ENCODE results near the gene CWC25. TPM values are rescaled to one million over a fixed set of nuclear protein-coding genes. Genes with fewer than 3 reads are reported as not detected.

CWC25 gene
- total RNA-seq, 1 donor from 2014 or later, result 25.5 TPM

GRCh38 chr17:38777641-38778250 lies 47.4 kb downstream of the CWC25 start:
- no peaks in the 10 kb centered on the region for H3K27me3 ChIP-seq
- no peak overlapping the region for H3K4me3 ChIP-seq
- H3K9me3 ChIP-seq, result no peaks in the 10 kb centered on the region
- TF ChIP-seq CTCF (IDR thresholded peaks at IDR 0.05) (no peak), POLR2A (IDR thresholded peaks at IDR 0.05) (no peak), POLR2AphosphoS5 (IDR thresholded peaks at IDR 0.05; ENCODE audit: insufficient read depth in 1 of 2, low read depth in 1 of 2) (no peak)
- no peak for DNase-seq (ENCODE audit: extremely low spot score in 2 of 2)
- intact Hi-C loops (cut with DNase I), result no loop called here
- H3K4me1 ChIP-seq, result no peaks in the 10 kb centered on the region
- H3K36me3 ChIP-seq, result peaks cover 0 to 93% of the 10 kb centered on the region in 2 donors
- no peak overlapping the region for H3K27ac ChIP-seq

- Histone ChIP-seq H3K9me3 (no peaks in the 10 kb centered on the region), H3K36me3 (peaks cover 0 to 99% of the 10 kb centered on the region in 2 donors), H3K27ac (no peak overlapping the region), H3K4me3 (no peak overlapping the region), H3K4me1 (no peaks in the 10 kb centered on the region), H3K27me3 (no peaks in the 10 kb centered on the region)
- no peak for DNase-seq (ENCODE audit: extremely low spot score in 2 of 2)
- intact Hi-C loops (cut with DNase I), result no loop called here
- TF ChIP-seq POLR2AphosphoS5 (IDR thresholded peaks at IDR 0.05; ENCODE audit: insufficient read depth in 1 of 2, low read depth in 1 of 2) (no peak), CTCF (IDR thresholded peaks at IDR 0.05) (no peak), POLR2A (IDR thresholded peaks at IDR 0.05) (no peak)
Measured at GRCh38 chr17:38773258-38773657, 51.9 kb downstream of the CWC25 start.

GRCh38 chr17:38768417-38768816 lies 56.7 kb downstream of the CWC25 start:
- Histone ChIP-seq H3K4me1 (no peaks in the 10 kb centered on the region), H3K36me3 (peaks cover 0 to 94% of the 10 kb centered on the region in 2 donors), H3K27me3 (no peaks in the 10 kb centered on the region), H3K4me3 (no peak overlapping the region), H3K9me3 (no peaks in the 10 kb centered on the region), H3K27ac (no peak overlapping the region)
- intact Hi-C loops (cut with DNase I), result no loop called here
- TF ChIP-seq POLR2AphosphoS5 (IDR thresholded peaks at IDR 0.05; ENCODE audit: insufficient read depth in 1 of 2, low read depth in 1 of 2) (no peak), CTCF (IDR thresholded peaks at IDR 0.05) (no peak), POLR2A (IDR thresholded peaks at IDR 0.05) (no peak)
- no peak for DNase-seq (ENCODE audit: extremely low spot score in 2 of 2)

GRCh38 chr17:38766341-38766740 lies 58.8 kb downstream of the CWC25 start:
- H3K4me1 ChIP-seq, result no peaks in the 10 kb centered on the region
- intact Hi-C loops (cut with DNase I), result no loop called here
- no peaks in the 10 kb centered on the region for H3K9me3 ChIP-seq
- no peak overlapping the region for H3K4me3 ChIP-seq
- DNase-seq (ENCODE audit: extremely low spot score in 2 of 2), result no peak
- TF ChIP-seq POLR2AphosphoS5 (IDR thresholded peaks at IDR 0.05; ENCODE audit: insufficient read depth in 1 of 2, low read depth in 1 of 2) (no peak), POLR2A (IDR thresholded peaks at IDR 0.05) (no peak), CTCF (IDR thresholded peaks at IDR 0.05) (no peak)
- peaks cover 0 to 87% of the 10 kb centered on the region in 2 donors for H3K36me3 ChIP-seq
- no peaks in the 10 kb centered on the region for H3K27me3 ChIP-seq
- H3K27ac ChIP-seq, result no peak overlapping the region

GRCh38 chr17:38762231-38762630 lies 62.9 kb downstream of the CWC25 start:
- H3K9me3 ChIP-seq, result no peaks in the 10 kb centered on the region
- H3K27me3 ChIP-seq, result no peaks in the 10 kb centered on the region
- no peak for DNase-seq (ENCODE audit: extremely low spot score in 2 of 2)
- intact Hi-C loops (cut with DNase I), result no loop called here
- H3K4me1 ChIP-seq, result no peaks in the 10 kb centered on the region
- H3K27ac ChIP-seq, result no peak overlapping the region
- no peak overlapping the region for H3K4me3 ChIP-seq
- H3K36me3 ChIP-seq, result peaks cover 0 to 88% of the 10 kb centered on the region in 2 donors
- TF ChIP-seq CTCF (IDR thresholded peaks at IDR 0.05) (no peak), POLR2AphosphoS5 (IDR thresholded peaks at IDR 0.05; ENCODE audit: insufficient read depth in 1 of 2, low read depth in 1 of 2) (no peak), POLR2A (IDR thresholded peaks at IDR 0.05) (no peak)
